HEK293 (cell line): ENCODE data around the gene TYMS.

ENCODE experiments used
- CTCF ChIA-PET: fragments of 350-600 bp; formaldehyde crosslinking; extraction: SDS; loops from one replicate; lab custom pipeline; 2021; ENCODE audit warnings: antibody characterized with exemption; lab: Yijun Ruan, JAX
- POLR2A ChIA-PET: fragments of 300-600 bp; formaldehyde crosslinking; extraction: SDS; loops from one replicate; lab custom pipeline; 2020; ENCODE audit warnings: antibody characterized with exemption, inconsistent platforms; lab: Yijun Ruan, JAX
- H3K27ac ChIP-seq: fragments of 200-500 bp; sonication (Bioruptor generic); 2 replicates; pipeline ENCODE4 v1.5.1; 2014; ENCODE audit warnings: low read depth, low read length, control low read depth, inconsistent platforms; ENCODE audit errors: extremely low read depth
- H3K36me3 ChIP-seq, 2 experiments: fragments of 200-500 bp in 1 of 2; sonication (Bioruptor generic) in 1 of 2; 1 replicate in 1 of 2; 2 replicates in 1 of 2; pipeline ENCODE4 v1.5.1; 2014 to 2017; ENCODE audit warnings: inconsistent platforms in 2 of 2, low read length in 2 of 2; ENCODE audit not compliant: control insufficient read depth in 2 of 2, insufficient read depth in 1 of 2
- H3K4me1 ChIP-seq: fragments of 200-500 bp; sonication (Bioruptor generic); 2 replicates; pipeline ENCODE4 v1.5.1; 2014; ENCODE audit warnings: mild to moderate bottlenecking, low read length, inconsistent platforms; ENCODE audit not compliant: control insufficient read depth, insufficient read depth
- H3K4me3 ChIP-seq: 2 replicates; pipeline ENCODE4 v1.5.1; 2011; ENCODE audit warnings: low read depth, mild to moderate bottlenecking, control low read depth, low read length, moderate library complexity
- H3K9me3 ChIP-seq: fragments of 200-500 bp; sonication (Bioruptor generic); 2 replicates; pipeline ENCODE4 v1.5.1; 2014; ENCODE audit warnings: low read depth, low read length, inconsistent platforms; ENCODE audit not compliant: control insufficient read depth, insufficient read depth
- MZF1 ChIP-seq: fragments of 450-650 bp; formaldehyde crosslinking; IDR thresholded peaks from 2 replicates; pipeline ENCODE4 v1.5.1; 2017; ENCODE audit warnings: missing biosample characterization, missing genetic modification characterization, borderline replicate concordance
- OVOL3 ChIP-seq: fragments of 450-650 bp; formaldehyde crosslinking; IDR thresholded peaks from 2 replicates; pipeline ENCODE4 v1.5.1; 2016; ENCODE audit warnings: missing biosample characterization, missing genetic modification characterization
- PRDM1 ChIP-seq: fragments of 450-650 bp; formaldehyde crosslinking; IDR thresholded peaks from 2 replicates; pipeline ENCODE4; 2016; ENCODE audit warnings: missing biosample characterization, missing genetic modification characterization
- YY2 ChIP-seq: fragments of 450-650 bp; formaldehyde crosslinking; IDR thresholded peaks from 2 replicates; pipeline ENCODE4 v1.5.1; 2016; ENCODE audit warnings: missing biosample characterization, missing genetic modification characterization
- ZBTB7A ChIP-seq: fragments of 450-650 bp; formaldehyde crosslinking; IDR thresholded peaks from 2 replicates; pipeline ENCODE4 v1.5.1; 2016; ENCODE audit warnings: low read depth, missing biosample characterization, missing genetic modification characterization
- ZNF112 ChIP-seq: fragments of 450-650 bp; formaldehyde crosslinking; IDR thresholded peaks from 2 replicates; pipeline ENCODE4 v1.5.0; 2017; ENCODE audit warnings: missing biosample characterization, missing genetic modification characterization
- ZNF132 ChIP-seq: fragments of 450-650 bp; formaldehyde crosslinking; IDR thresholded peaks from 2 replicates; pipeline ENCODE4 v1.5.1; 2017; ENCODE audit warnings: missing biosample characterization, missing genetic modification characterization, borderline replicate concordance
- ZNF138 ChIP-seq: fragments of 450-650 bp; formaldehyde crosslinking; IDR thresholded peaks from 2 replicates; pipeline ENCODE4 v1.5.1; 2016; ENCODE audit warnings: missing biosample characterization, missing genetic modification characterization, borderline replicate concordance
- ZNF146 ChIP-seq: fragments of 450-650 bp; formaldehyde crosslinking; IDR thresholded peaks from 2 replicates; pipeline ENCODE4 v1.5.1; 2016; ENCODE audit warnings: missing biosample characterization, missing genetic modification characterization
- ZNF155 ChIP-seq: fragments of 450-650 bp; formaldehyde crosslinking; IDR thresholded peaks from 2 replicates; pipeline ENCODE4 v1.5.1; 2016; ENCODE audit warnings: missing biosample characterization, missing genetic modification characterization
- ZNF16 ChIP-seq: fragments of 450-650 bp; formaldehyde crosslinking; IDR thresholded peaks from 2 replicates; pipeline ENCODE4 v1.5.1; 2016; ENCODE audit warnings: low read depth, missing biosample characterization, missing genetic modification characterization
- ZNF239 ChIP-seq: fragments of 450-650 bp; formaldehyde crosslinking; IDR thresholded peaks from 2 replicates; pipeline ENCODE4 v1.5.1; 2016; ENCODE audit warnings: missing biosample characterization, missing genetic modification characterization
- ZNF335 ChIP-seq: fragments of 450-650 bp; formaldehyde crosslinking; conservative IDR thresholded peaks from 2 replicates; pipeline ENCODE4 v1.5.1; 2016; ENCODE audit warnings: missing biosample characterization, missing genetic modification characterization
- ZNF366 ChIP-seq: fragments of 450-650 bp; formaldehyde crosslinking; conservative IDR thresholded peaks from 2 replicates; pipeline ENCODE4 v1.5.1; 2016; ENCODE audit warnings: missing biosample characterization, missing genetic modification characterization
- ZNF37A ChIP-seq: fragments of 450-650 bp; IDR thresholded peaks from 2 replicates; pipeline ENCODE4 v1.5.1; 2018; ENCODE audit warnings: missing biosample characterization, missing genetic modification characterization
- ZNF48 ChIP-seq: fragments of 450-650 bp; formaldehyde crosslinking; IDR thresholded peaks from 2 replicates; pipeline ENCODE4 v1.5.1; 2016; ENCODE audit warnings: missing biosample characterization, missing genetic modification characterization
- ZNF626 ChIP-seq: fragments of 450-650 bp; sonication (Bioruptor Pico); formaldehyde crosslinking; IDR thresholded peaks from 2 replicates; pipeline ENCODE4 v1.5.1; 2018; ENCODE audit warnings: missing biosample characterization, missing genetic modification characterization, inconsistent platforms
- ZNF629 ChIP-seq: fragments of 450-650 bp; formaldehyde crosslinking; IDR thresholded peaks from 2 replicates; pipeline ENCODE4 v1.5.1; 2017; ENCODE audit warnings: missing biosample characterization, missing genetic modification characterization
- ZNF747 ChIP-seq: fragments of 450-650 bp; formaldehyde crosslinking; IDR thresholded peaks from 2 replicates; pipeline ENCODE4 v1.5.1; 2016; ENCODE audit warnings: missing biosample characterization, missing genetic modification characterization
- ZNF76 ChIP-seq: fragments of 450-650 bp; formaldehyde crosslinking; IDR thresholded peaks from 2 replicates; pipeline ENCODE4; 2016; ENCODE audit warnings: low read depth, missing biosample characterization, missing genetic modification characterization, borderline replicate concordance
- ZSCAN30 ChIP-seq: fragments of 450-650 bp; IDR thresholded peaks from 2 replicates; pipeline ENCODE4 v1.5.1; 2018; ENCODE audit warnings: missing biosample characterization, mild to moderate bottlenecking, missing genetic modification characterization, moderate library complexity
- TF ChIP-seq, protein P1 (sequence below): fragments of 450-650 bp; formaldehyde crosslinking; IDR thresholded peaks from 2 replicates; pipeline ENCODE4 v1.5.1; 2016; ENCODE audit warnings: missing biosample characterization, missing genetic modification characterization, borderline replicate concordance
- TF ChIP-seq, protein P2 (sequence below): fragments of 450-650 bp; formaldehyde crosslinking; IDR thresholded peaks from 2 replicates; pipeline ENCODE4 v1.5.0; 2017; ENCODE audit warnings: missing biosample characterization, missing genetic modification characterization, borderline replicate concordance

Gene TYMS

GRCh38 chr18:710418-711300 is 53.2 kb downstream of the TYMS start:
- H3K36me3 ChIP-seq, result peaks cover 0 to 12% of the 10 kb centered on the region in 2 experiments; a peak in 2 of 3 replicates
- peaks cover 4% of the 10 kb centered on the region for H3K4me1 ChIP-seq
- no peak overlapping the region for H3K4me3 ChIP-seq
- ChIA-PET POLR2A (interaction anchor here (0.9 to 1.1 kb wide), 2 partner anchors 18 to 53 kb away, joined by 4 to 6 read pairs; no protein-coding TSS in a partner anchor), CTCF (interaction anchor here (0.6 to 1.6 kb wide), 8 partner anchors 8 to 1870 kb away, joined by 3 to 7 read pairs (median 4); partner anchors contain the start of gene TYMS)
- no peak overlapping the region for H3K27ac ChIP-seq
- no peak for TF ChIP-seq ZNF747
- TF ChIP-seq MZF1 (tag by site-specific recombination), result 0 out of 2 replicates have a peak, but pooled peaks have one; percentile 21
- no peaks in the 10 kb centered on the region for H3K9me3 ChIP-seq

GRCh38 chr18:711310-711656 is 53.8 kb downstream of the TYMS start:
- ChIA-PET CTCF (interaction anchor here (0.7 to 0.9 kb wide), 3 partner anchors 9 to 1513 kb away, joined by 3 to 4 read pairs (median 3); no protein-coding TSS in a partner anchor), POLR2A (interaction anchor here (1.1 kb wide), 1 partner anchor 53 kb away, joined by 6 read pairs; no protein-coding TSS in a partner anchor)
- Histone ChIP-seq H3K36me3 (peaks cover 0 to 12% of the 10 kb centered on the region in 2 experiments; a peak in 2 of 3 replicates), H3K27ac (no peak overlapping the region), H3K9me3 (no peaks in the 10 kb centered on the region), H3K4me3 (peak overlapping the region; percentile 48), H3K4me1 (peaks cover 4% of the 10 kb centered on the region)
- TF ChIP-seq YY2, result 0 out of 2 replicates have a peak, but pooled peaks have one; percentile 34
- 0 out of 2 replicates have a peak, but pooled peaks have one; percentile 11 for TF ChIP-seq PRDM1
- no peak for TF ChIP-seq ZNF138 (tag by site-specific recombination)

DNA sequence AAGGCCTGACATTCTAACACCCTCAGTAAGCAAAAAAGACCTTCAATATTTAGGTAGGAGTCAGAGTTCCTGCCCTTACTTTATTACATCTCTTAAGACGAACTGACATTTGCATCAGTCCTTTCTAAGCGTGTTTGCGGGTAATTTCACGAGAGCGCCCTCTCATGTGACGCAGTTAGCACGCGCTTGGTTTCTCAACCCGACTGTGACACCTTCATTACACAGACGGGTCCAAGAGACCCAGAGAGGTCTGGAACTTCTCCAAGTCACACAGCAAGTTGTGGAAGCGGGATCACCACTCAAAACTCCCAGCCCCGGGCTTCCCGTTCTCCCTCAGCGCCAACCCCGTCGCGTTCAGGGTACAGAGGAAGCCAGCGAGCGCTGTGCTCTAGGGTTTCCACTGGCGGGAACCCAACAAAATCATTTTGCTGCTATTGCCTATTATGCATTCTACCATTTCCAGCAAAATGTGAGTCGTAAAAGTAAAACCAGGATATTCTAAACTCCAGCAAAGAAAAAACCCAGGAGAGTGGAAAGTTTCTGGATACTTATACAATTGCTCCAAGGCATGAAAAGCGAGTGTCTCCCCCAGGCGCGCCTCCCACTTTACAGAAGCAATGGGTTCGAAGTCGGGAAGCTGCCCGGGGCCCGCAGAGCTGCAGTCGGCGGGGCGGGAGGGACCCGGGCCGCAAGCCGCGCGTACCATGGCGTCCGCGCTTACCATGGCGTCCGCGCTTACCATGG is 54.4 kb downstream of the TYMS start:
- peak overlapping the region; percentile 48 for H3K4me3 ChIP-seq
- H3K36me3 ChIP-seq, result peaks cover 0 to 12% of the 10 kb centered on the region in 2 experiments; a peak in 2 of 3 replicates
- H3K9me3 ChIP-seq, result no peaks in the 10 kb centered on the region
- CTCF ChIA-PET, result interaction anchor here (0.9 to 2.2 kb wide), 12 partner anchors 9 to 405 kb away, joined by 3 to 10 read pairs (median 6); no protein-coding TSS in a partner anchor
- peaks cover 4% of the 10 kb centered on the region for H3K4me1 ChIP-seq
- POLR2A ChIA-PET, result interaction anchor here (0.9 to 1.1 kb wide), 6 partner anchors 8 to 119 kb away, joined by 3 to 6 read pairs (median 3); no protein-coding TSS in a partner anchor
- peak overlapping the region; percentile 69 for H3K27ac ChIP-seq
- TF ChIP-seq ZSCAN30 (tag by site-specific recombination) (0 out of 2 replicates have a peak, but pooled peaks have one; percentile 30), ZNF37A (tag by site-specific recombination) (no peak), OVOL3 (tag by site-specific recombination) (0 out of 2 replicates have a peak, but pooled peaks have one; percentile 9), ZNF366 (tag by site-specific recombination) (no peak), ZNF155 (tag by site-specific recombination) (no peak), ZNF132 (tag by site-specific recombination) (no peak), ZNF626 (no peak), ZNF16 (tag by site-specific recombination) (no peak), ZBTB7A (tag by site-specific recombination) (no peak), ZNF112 (tag by site-specific recombination) (no peak), ZNF146 (tag by site-specific recombination) (no peak), ZNF48 (tag by site-specific recombination) (no peak), ZNF239 (no peak), ZNF335 (tag by site-specific recombination) (peak; percentile 87), ZNF76 (tag by site-specific recombination) (no peak), ZNF629 (tag by site-specific recombination) (peak; percentile 66)
- TF ChIP-seq, protein P1, sequence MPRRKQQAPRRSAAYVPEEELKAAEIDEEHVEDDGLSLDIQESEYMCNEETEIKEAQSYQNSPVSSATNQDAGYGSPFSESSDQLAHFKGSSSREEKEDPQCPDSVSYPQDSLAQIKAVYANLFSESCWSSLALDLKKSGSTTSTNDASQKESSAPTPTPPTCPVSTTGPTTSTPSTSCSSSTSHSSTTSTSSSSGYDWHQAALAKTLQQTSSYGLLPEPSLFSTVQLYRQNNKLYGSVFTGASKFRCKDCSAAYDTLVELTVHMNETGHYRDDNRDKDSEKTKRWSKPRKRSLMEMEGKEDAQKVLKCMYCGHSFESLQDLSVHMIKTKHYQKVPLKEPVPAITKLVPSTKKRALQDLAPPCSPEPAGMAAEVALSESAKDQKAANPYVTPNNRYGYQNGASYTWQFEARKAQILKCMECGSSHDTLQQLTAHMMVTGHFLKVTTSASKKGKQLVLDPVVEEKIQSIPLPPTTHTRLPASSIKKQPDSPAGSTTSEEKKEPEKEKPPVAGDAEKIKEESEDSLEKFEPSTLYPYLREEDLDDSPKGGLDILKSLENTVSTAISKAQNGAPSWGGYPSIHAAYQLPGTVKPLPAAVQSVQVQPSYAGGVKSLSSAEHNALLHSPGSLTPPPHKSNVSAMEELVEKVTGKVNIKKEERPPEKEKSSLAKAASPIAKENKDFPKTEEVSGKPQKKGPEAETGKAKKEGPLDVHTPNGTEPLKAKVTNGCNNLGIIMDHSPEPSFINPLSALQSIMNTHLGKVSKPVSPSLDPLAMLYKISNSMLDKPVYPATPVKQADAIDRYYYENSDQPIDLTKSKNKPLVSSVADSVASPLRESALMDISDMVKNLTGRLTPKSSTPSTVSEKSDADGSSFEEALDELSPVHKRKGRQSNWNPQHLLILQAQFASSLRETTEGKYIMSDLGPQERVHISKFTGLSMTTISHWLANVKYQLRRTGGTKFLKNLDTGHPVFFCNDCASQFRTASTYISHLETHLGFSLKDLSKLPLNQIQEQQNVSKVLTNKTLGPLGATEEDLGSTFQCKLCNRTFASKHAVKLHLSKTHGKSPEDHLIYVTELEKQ (tag by site-specific recombination), result no peak
- TF ChIP-seq, protein P2, sequence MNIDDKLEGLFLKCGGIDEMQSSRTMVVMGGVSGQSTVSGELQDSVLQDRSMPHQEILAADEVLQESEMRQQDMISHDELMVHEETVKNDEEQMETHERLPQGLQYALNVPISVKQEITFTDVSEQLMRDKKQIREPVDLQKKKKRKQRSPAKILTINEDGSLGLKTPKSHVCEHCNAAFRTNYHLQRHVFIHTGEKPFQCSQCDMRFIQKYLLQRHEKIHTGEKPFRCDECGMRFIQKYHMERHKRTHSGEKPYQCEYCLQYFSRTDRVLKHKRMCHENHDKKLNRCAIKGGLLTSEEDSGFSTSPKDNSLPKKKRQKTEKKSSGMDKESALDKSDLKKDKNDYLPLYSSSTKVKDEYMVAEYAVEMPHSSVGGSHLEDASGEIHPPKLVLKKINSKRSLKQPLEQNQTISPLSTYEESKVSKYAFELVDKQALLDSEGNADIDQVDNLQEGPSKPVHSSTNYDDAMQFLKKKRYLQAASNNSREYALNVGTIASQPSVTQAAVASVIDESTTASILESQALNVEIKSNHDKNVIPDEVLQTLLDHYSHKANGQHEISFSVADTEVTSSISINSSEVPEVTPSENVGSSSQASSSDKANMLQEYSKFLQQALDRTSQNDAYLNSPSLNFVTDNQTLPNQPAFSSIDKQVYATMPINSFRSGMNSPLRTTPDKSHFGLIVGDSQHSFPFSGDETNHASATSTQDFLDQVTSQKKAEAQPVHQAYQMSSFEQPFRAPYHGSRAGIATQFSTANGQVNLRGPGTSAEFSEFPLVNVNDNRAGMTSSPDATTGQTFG, result no peak
